ENCODE results near the gene LRPAP1. TPM values are rescaled to one million over a fixed set of nuclear protein-coding genes. Genes with fewer than 3 reads are reported as not detected.
"Not testable (repeated sequence)": the region's sequence is repeated elsewhere in the genome, so short reads cannot be mapped to it uniquely, and the experiment has no call there.

LRPAP1 gene
- total RNA-seq, 1 donor from 2014 or later: 307 TPM

GRCh38 chr4:3564948-3565347 is 32.7 kb upstream of the LRPAP1 start:
- intact Hi-C loops (cut with micrococcal nuclease); DNase-seq; ATAC-seq: not testable (repeated sequence)

- no peak for DNase-seq
- intact Hi-C loops (cut with micrococcal nuclease): no loop called here
- no peak for ATAC-seq
Measured at GRCh38 chr4:3563403-3563802, 31.2 kb upstream of the LRPAP1 start.

- DNase-seq; ATAC-seq; intact Hi-C loops (cut with micrococcal nuclease): not testable (repeated sequence)
Measured at GRCh38 chr4:3562127-3562526, 29.9 kb upstream of the LRPAP1 start.

- DNase-seq; ATAC-seq; intact Hi-C loops (cut with micrococcal nuclease): not testable (repeated sequence)
Measured at GRCh38 chr4:3560465-3560864, 28.2 kb upstream of the LRPAP1 start.

GRCh38 chr4:3559381-3560290 is 27.4 kb upstream of the LRPAP1 start:
- ATAC-seq; intact Hi-C loops (cut with micrococcal nuclease); DNase-seq: not testable (repeated sequence)

- DNase-seq; ATAC-seq; intact Hi-C loops (cut with micrococcal nuclease): not testable (repeated sequence)
Measured at GRCh38 chr4:3558514-3558836, 26.3 kb upstream of the LRPAP1 start.

GRCh38 chr4:3557676-3558513 is 25.7 kb upstream of the LRPAP1 start:
- DNase-seq; intact Hi-C loops (cut with micrococcal nuclease); ATAC-seq: not testable (repeated sequence)

- ATAC-seq; DNase-seq; intact Hi-C loops (cut with micrococcal nuclease): not testable (repeated sequence)
Measured at GRCh38 chr4:3557088-3557492, 24.9 kb upstream of the LRPAP1 start.

- ATAC-seq; DNase-seq; intact Hi-C loops (cut with micrococcal nuclease): not testable (repeated sequence)
Measured at GRCh38 chr4:3556244-3556867, 24.1 kb upstream of the LRPAP1 start.

GRCh38 chr4:3555459-3556070 is 23.3 kb upstream of the LRPAP1 start:
- intact Hi-C loops (cut with micrococcal nuclease); ATAC-seq; DNase-seq: not testable (repeated sequence)

- DNase-seq; ATAC-seq; intact Hi-C loops (cut with micrococcal nuclease): not testable (repeated sequence)
Measured at GRCh38 chr4:3551366-3551765, 19.1 kb upstream of the LRPAP1 start.

- DNase-seq; intact Hi-C loops (cut with micrococcal nuclease); ATAC-seq: not testable (repeated sequence)
Measured at GRCh38 chr4:3550792-3551325, 18.6 kb upstream of the LRPAP1 start.

- ATAC-seq; intact Hi-C loops (cut with micrococcal nuclease); DNase-seq: not testable (repeated sequence)
Measured at GRCh38 chr4:3550041-3550440, 17.8 kb upstream of the LRPAP1 start.

- DNase-seq; ATAC-seq; intact Hi-C loops (cut with micrococcal nuclease): not testable (repeated sequence)
Measured at GRCh38 chr4:3549694-3550001, 17.4 kb upstream of the LRPAP1 start.

GRCh38 chr4:3548991-3549693 is 16.9 kb upstream of the LRPAP1 start:
- intact Hi-C loops (cut with micrococcal nuclease): not testable (repeated sequence)

GRCh38 chr4:3546721-3547120 is 14.5 kb upstream of the LRPAP1 start:
- ATAC-seq; DNase-seq; intact Hi-C loops (cut with micrococcal nuclease): not testable (repeated sequence)

More at GRCh38 chr4:3548991-3549693, 16.9 kb upstream of the LRPAP1 start:
- DNase-seq, ATAC-seq: not testable (repeated sequence)

- intact Hi-C loops (cut with micrococcal nuclease); DNase-seq; ATAC-seq: not testable (repeated sequence)
Measured at GRCh38 chr4:3545351-3545750, 13.1 kb upstream of the LRPAP1 start.

Measured in left ventricle myocardium superior (tissue), 1 donor.